UCSD-AML1 (cell line): ENCODE measurements around the gene CFL2.

Experiments used
- DNase-seq: peaks from one replicate; lab custom pipeline; 2025; ENCODE audit not compliant: unreplicated experiment; lab: John Stamatoyannopoulos, UW

The CFL2 gene

GRCh38 chr14:34676516-34677211 is 37.7 kb downstream of the CFL2 start:
- DNase-seq = no peak

GRCh38 chr14:34673702-34674101 is 40.7 kb downstream of the CFL2 start:
- no peak for DNase-seq

- no peak for DNase-seq
Measured at GRCh38 chr14:34671716-34672115, 42.7 kb downstream of the CFL2 start.

GRCh38 chr14:34668111-34668510 is 46.3 kb downstream of the CFL2 start:
- no peak for DNase-seq

GRCh38 chr14:34667007-34667406 is 47.4 kb downstream of the CFL2 start:
- no peak for DNase-seq

- DNase-seq = no peak
Measured at GRCh38 chr14:34665785-34666435, 48.5 kb downstream of the CFL2 start.

GRCh38 chr14:34662561-34663088 is 51.8 kb downstream of the CFL2 start:
- no peak for DNase-seq

GRCh38 chr14:34660796-34661195 is 53.6 kb downstream of the CFL2 start:
- DNase-seq = no peak
